ENCODE data around the gene NXNL1. TPM values are rescaled to one million over a fixed set of nuclear protein-coding genes. Genes with fewer than 3 reads are reported as not detected.

Gene NXNL1
- total and polyA plus RNA-seq, 2 of the 8 experiments (the other 6 are each of a cell fraction or from before 2014, with no cell fraction given), result not detected

GRCh38 chr19:17423429-17424208 lies 37.1 kb downstream of the NXNL1 start:
- H3K4ac ChIP-seq (replicated peaks; ENCODE audit: insufficient read length, low read depth, low read length), result peak overlapping the region; percentile 69
- H3K27ac ChIP-seq (ENCODE audit: low read depth, low read length), result no peak overlapping the region
- H4K20me1 ChIP-seq (replicated peaks in 1 of 2; ENCODE audit: control insufficient read depth in 1 of 2, insufficient read depth in 2 of 2, low read length in 2 of 2), result peaks cover 0 to 4% of the 10 kb centered on the region in 2 experiments
- peaks cover 12% of the 10 kb centered on the region for H3K23me2 ChIP-seq (ENCODE audit: low read depth, low read length)
- DNase-seq (ENCODE audit: low read depth in 1 of 2, low spot score in 2 of 2) (no peak), FAIRE-seq (no peak)
- H3K18ac ChIP-seq (ENCODE audit: extremely low read depth, low read length), result no peak overlapping the region
- H3K36me3 ChIP-seq (ENCODE audit: control insufficient read depth in 2 of 4, insufficient read depth in 4 of 4, low read length in 3 of 4), result no peaks in the 10 kb centered on the region
- 89% methylated on average over 20 of the region's 20 CpGs; no CpG with 5 or more reads in 1 of the 2 experiments for WGBS, 2 experiments (ENCODE audit: extremely low coverage in 1 of 2, insufficient coverage in 1 of 2, insufficient read length in 1 of 2, insufficient replicate concordance in 2 of 2, low coverage in 1 of 2, low lambda C conversion rate in 2 of 2, missing lambda C conversion rate in 1 of 2)
- no peak overlapping the region for H2BK120ac ChIP-seq (replicated peaks; ENCODE audit: low read depth, low read length)
- H4K8ac ChIP-seq (ENCODE audit: extremely low read depth, insufficient read depth, low read length), result no peak overlapping the region
- no peak overlapping the region for H4K5ac ChIP-seq (ENCODE audit: insufficient read length, low read depth, low read length)
- peak overlapping the region; percentile 27 for H4K91ac ChIP-seq (replicated peaks; ENCODE audit: insufficient read length, low read length)
- H3K4me3 ChIP-seq (ENCODE audit: extremely low read depth in 1 of 4, insufficient read depth in 2 of 4, low read depth in 3 of 4, low read length in 4 of 4), result no peak overlapping the region
- no peaks in the 10 kb centered on the region for H3K9me3 ChIP-seq (ENCODE audit: insufficient read depth in 2 of 2, low read depth in 1 of 2, low read length in 1 of 2)
- H2AFZ ChIP-seq (ENCODE audit: low read length), result no peak overlapping the region
- H2AK5ac ChIP-seq (ENCODE audit: low read depth, low read length), result no peak overlapping the region
- CTCF ChIA-PET (ENCODE audit: partially characterized antibody), result interaction anchor here (0.5 to 1.5 kb wide), 4 partner anchors 7 to 598 kb away, joined by 3 to 6 read pairs (median 3); no protein-coding TSS in a partner anchor
- no peaks in the 10 kb centered on the region; a peak in 2 of 7 replicates for H3K27me3 ChIP-seq (replicated peaks in 1 of 4; ENCODE audit: control insufficient read depth in 3 of 4, extremely low read depth in 1 of 4, insufficient read depth in 3 of 4, low read length in 3 of 4)
- peaks cover 3 to 17% (median 8%) of the 10 kb centered on the region in 4 experiments for H3K4me1 ChIP-seq (replicated peaks in 1 of 4; ENCODE audit: control insufficient read depth in 3 of 4, insufficient read depth in 4 of 4, low read length in 3 of 4)
- H2BK20ac ChIP-seq (ENCODE audit: low read length), result no peak overlapping the region
- no peak overlapping the region for H3K23ac ChIP-seq (ENCODE audit: insufficient read length)
- no peak overlapping the region for H2BK5ac ChIP-seq (ENCODE audit: low read depth, low read length)
- H3K79me1 ChIP-seq (ENCODE audit: low read depth, low read length), result no peaks in the 10 kb centered on the region
- H2BK15ac ChIP-seq (ENCODE audit: low read length), result no peak overlapping the region
- TF ChIP-seq HDAC2 (IDR thresholded peaks at IDR 0.05; ENCODE audit: borderline replicate concordance in 1 of 2, low read depth in 2 of 2, low read length in 2 of 2) (no peak), EP300 (IDR thresholded peaks at IDR 0.05; ENCODE audit: borderline replicate concordance in 1 of 2, low read depth in 2 of 2, low read length in 2 of 2) (no peak), CEBPB (IDR thresholded peaks at IDR 0.05; ENCODE audit: low read depth, low read length) (no peak), SIN3A (conservative IDR thresholded peaks at IDR 0.05 in 1 of 2, IDR thresholded peaks at IDR 0.05 in 1 of 2; ENCODE audit: low read depth in 1 of 2, low read length in 2 of 2) (no peak)
- H3K14ac ChIP-seq (ENCODE audit: insufficient read length), result no peak overlapping the region
- H3K4me2 ChIP-seq (ENCODE audit: insufficient read depth in 1 of 2, low read depth in 2 of 2, low read length in 2 of 2), result no peak overlapping the region; a peak in 1 of 4 replicates
- no peak overlapping the region for H3K56ac ChIP-seq (replicated peaks; ENCODE audit: insufficient read length, low read depth, low read length)
- no peaks in the 10 kb centered on the region for H3K79me2 ChIP-seq (ENCODE audit: control insufficient read depth in 1 of 2, insufficient read depth in 2 of 2, low read length in 2 of 2)
- POLR2A ChIA-PET (ENCODE audit: partially characterized antibody), result interaction anchor here (0.6 to 1.4 kb wide), 3 partner anchors 14 to 90 kb away, joined by 3 to 5 read pairs (median 3); no protein-coding TSS in a partner anchor
- H2BK12ac ChIP-seq (ENCODE audit: low read depth, low read length), result no peak overlapping the region; the same call in 1 of the 2 replicates
- H3K9ac ChIP-seq (replicated peaks in 1 of 4; ENCODE audit: extremely low read depth in 1 of 4, low read depth in 3 of 4, low read length in 3 of 4), result no peak overlapping the region

Data from H1 (cell line).